ENCODE measurements around the gene SNX20.

The SNX20 gene

DNA sequence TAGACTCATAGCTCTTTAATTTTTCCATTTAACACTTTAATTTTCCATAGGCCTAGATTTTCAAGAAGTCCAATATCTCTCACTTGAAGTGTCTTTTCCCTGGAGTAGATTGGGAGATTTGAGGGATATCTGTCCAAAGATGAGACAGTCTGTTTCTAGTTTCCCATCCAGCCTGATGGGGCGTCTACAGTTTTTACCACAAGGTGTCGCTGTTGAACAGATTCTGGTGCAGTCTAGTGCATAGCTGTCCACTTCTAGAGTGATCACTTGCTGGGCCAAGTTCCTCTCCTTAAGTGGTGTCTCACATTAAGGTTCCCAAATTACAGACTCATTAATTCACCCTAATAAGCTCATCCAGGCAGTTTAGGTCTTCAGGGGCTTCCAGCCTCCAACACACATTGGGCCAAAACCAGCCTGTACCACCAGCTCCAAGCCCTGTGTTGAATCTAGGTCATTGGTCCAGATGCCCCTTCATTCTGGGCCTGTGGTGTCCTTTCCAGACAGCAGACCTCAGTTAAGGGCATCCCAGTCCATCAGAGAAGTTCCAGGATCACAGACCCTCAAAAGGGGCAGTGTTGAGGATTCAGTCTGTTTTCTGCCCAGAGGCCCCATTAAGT is 9.4 kb downstream of the SNX20 start:
- TF ChIP-seq POLR2AphosphoS5 (IDR thresholded peaks at IDR 0.05; ENCODE audit: low read depth, low read length), result no peak
- TF ChIP-seq, protein P1, sequence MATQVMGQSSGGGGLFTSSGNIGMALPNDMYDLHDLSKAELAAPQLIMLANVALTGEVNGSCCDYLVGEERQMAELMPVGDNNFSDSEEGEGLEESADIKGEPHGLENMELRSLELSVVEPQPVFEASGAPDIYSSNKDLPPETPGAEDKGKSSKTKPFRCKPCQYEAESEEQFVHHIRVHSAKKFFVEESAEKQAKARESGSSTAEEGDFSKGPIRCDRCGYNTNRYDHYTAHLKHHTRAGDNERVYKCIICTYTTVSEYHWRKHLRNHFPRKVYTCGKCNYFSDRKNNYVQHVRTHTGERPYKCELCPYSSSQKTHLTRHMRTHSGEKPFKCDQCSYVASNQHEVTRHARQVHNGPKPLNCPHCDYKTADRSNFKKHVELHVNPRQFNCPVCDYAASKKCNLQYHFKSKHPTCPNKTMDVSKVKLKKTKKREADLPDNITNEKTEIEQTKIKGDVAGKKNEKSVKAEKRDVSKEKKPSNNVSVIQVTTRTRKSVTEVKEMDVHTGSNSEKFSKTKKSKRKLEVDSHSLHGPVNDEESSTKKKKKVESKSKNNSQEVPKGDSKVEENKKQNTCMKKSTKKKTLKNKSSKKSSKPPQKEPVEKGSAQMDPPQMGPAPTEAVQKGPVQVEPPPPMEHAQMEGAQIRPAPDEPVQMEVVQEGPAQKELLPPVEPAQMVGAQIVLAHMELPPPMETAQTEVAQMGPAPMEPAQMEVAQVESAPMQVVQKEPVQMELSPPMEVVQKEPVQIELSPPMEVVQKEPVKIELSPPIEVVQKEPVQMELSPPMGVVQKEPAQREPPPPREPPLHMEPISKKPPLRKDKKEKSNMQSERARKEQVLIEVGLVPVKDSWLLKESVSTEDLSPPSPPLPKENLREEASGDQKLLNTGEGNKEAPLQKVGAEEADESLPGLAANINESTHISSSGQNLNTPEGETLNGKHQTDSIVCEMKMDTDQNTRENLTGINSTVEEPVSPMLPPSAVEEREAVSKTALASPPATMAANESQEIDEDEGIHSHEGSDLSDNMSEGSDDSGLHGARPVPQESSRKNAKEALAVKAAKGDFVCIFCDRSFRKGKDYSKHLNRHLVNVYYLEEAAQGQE (IDR thresholded peaks at IDR 0.05; ENCODE audit: insufficient read depth in 1 of 2, low read depth in 2 of 2, low read length in 2 of 2), result no peak
- TF ChIP-seq SIN3A (IDR thresholded peaks at IDR 0.05; ENCODE audit: borderline replicate concordance, insufficient read depth, low read length), result no peak
- no peak for TF ChIP-seq FOXP2 (optimal IDR thresholded peaks at IDR 0.05; ENCODE audit: borderline replicate concordance, extremely low read depth, extremely low read length, insufficient read depth)

DNA sequence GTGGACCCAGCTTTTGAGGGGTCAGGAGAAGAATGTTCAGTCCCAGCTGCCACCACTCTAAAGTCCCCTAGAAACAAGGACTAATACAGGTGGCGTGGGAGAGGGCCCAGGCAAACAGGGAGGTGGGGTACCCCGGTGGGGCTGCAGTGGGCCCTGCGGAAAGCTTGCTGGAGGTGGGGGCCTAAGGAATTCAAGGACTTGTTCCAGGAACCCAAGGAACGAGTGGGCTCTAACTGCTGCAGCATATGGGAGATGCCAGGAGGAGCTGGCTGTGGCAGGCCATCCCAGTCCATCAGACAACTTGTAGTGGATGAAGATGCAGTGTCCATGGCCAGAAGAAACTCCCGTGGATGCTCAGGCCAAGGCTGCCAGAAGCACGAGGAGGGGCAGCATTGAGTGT is 10.6 kb downstream of the SNX20 start:
- TF ChIP-seq, protein P1 (IDR thresholded peaks at IDR 0.05; ENCODE audit: insufficient read depth in 1 of 2, low read depth in 2 of 2, low read length in 2 of 2), result no peak
- TF ChIP-seq POLR2AphosphoS5 (IDR thresholded peaks at IDR 0.05; ENCODE audit: low read depth, low read length), result no peak
- TF ChIP-seq SIN3A (IDR thresholded peaks at IDR 0.05; ENCODE audit: borderline replicate concordance, insufficient read depth, low read length), result no peak
- TF ChIP-seq FOXP2 (optimal IDR thresholded peaks at IDR 0.05; ENCODE audit: borderline replicate concordance, extremely low read depth, extremely low read length, insufficient read depth), result no peak
- no peak for TF ChIP-seq TAF1 (IDR thresholded peaks at IDR 0.05; ENCODE audit: borderline replicate concordance, insufficient read depth, low read length)

DNA sequence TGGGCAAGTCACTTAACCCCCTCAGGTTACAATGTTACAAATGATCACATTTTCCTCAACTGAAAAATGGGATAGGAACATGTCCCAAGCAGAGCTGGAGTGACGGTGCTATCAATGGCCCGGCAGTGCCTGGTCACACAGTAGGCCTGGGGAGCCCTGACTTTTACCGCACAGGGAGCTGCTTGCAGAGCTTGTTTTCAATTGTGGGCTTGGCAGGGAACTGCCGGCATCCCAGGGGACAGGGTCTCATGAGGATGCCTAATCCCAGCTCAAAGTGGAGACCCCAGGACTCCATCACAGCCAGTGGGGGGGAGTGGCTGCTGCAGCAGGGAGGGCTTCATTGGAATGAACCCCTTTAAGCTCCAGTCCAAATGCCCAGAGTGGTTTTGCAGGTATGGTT is 11.4 kb downstream of the SNX20 start:
- TF ChIP-seq FOXP2 (optimal IDR thresholded peaks at IDR 0.05; ENCODE audit: borderline replicate concordance, extremely low read depth, extremely low read length, insufficient read depth) (no peak), TAF1 (IDR thresholded peaks at IDR 0.05; ENCODE audit: borderline replicate concordance, insufficient read depth, low read length) (no peak), SIN3A (IDR thresholded peaks at IDR 0.05; ENCODE audit: borderline replicate concordance, insufficient read depth, low read length) (no peak), POLR2AphosphoS5 (IDR thresholded peaks at IDR 0.05; ENCODE audit: low read depth, low read length) (no peak)
- TF ChIP-seq, protein P1 (IDR thresholded peaks at IDR 0.05; ENCODE audit: insufficient read depth in 1 of 2, low read depth in 2 of 2, low read length in 2 of 2), result no peak

DNA sequence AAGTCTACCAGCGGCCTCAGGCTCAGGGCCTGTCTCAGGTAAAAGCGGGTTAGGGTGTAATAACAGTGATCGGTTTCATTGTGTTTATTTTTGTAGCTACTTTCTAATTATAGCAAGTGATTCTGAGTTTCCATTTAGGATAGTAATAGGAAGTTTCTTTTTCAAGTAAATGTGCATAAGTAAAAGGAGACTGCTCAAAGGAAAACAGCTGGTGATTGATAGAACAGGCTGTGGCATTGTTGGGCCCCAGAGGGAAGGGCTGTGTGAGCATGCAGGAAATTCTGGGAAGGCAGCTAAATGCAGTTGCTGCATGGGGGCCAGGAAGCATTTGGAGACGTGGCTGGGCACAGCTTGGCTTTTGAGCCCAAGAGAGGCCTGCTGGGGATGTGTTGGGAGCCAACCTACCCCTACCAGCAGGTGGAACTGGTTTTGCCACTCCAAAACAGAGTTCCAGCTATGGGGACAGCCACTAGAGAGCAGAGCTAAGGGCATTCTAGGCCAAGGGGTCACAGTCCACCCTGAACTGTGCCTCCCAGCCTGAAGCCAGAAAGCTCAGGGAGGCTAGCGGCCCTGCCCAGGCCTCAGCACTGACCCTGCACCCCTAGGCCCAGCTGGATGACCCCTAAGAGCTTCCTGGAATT is 12.6 kb downstream of the SNX20 start:
- TF ChIP-seq SIN3A (IDR thresholded peaks at IDR 0.05; ENCODE audit: borderline replicate concordance, insufficient read depth, low read length), result no peak

DNA sequence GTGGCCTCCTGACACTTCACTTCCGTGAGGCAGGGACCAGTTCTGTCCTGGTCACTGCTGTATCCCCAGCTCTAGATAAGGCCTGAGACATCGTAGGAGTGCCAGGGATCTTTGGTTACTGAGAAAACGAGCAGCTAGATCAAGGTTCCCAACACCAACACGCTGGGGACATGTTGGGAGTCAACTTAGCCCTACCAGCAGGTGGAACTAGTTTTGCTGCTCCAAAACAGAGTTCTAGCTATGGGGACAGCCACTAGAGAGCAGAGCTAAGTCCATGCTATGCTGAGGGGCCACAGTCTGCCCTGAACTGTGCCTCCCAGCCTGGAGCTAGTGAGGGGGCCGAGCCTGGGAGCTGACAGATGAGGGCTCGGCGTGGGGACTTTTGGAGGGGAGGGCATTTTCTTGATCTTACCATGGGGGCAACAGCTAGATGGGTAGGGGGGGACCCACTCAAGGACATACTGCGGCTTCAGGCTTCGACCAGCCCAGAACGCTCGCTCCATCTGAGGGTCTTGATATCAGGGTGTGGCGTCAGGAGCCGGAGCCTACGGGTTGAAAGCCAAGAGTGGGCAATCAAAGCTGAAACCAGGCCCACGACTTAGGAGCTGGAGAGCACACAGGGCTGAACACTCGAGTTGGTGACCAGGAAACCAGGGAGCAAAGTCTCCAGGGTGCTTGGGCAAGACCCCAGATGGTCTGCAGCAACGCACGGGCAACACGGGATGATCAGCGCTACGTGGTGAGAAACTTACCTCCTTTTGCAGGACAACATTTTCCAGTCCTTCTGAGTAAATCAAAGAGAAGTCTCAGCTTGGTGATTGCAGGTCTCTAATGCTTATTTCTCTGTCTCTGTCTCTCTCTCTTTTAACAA is 13.4 kb downstream of the SNX20 start:
- TF ChIP-seq POLR2AphosphoS5 (IDR thresholded peaks at IDR 0.05; ENCODE audit: low read depth, low read length) (no peak), SIN3A (IDR thresholded peaks at IDR 0.05; ENCODE audit: borderline replicate concordance, insufficient read depth, low read length) (no peak), TAF1 (IDR thresholded peaks at IDR 0.05; ENCODE audit: borderline replicate concordance, insufficient read depth, low read length) (no peak), FOXP2 (optimal IDR thresholded peaks at IDR 0.05; ENCODE audit: borderline replicate concordance, extremely low read depth, extremely low read length, insufficient read depth) (no peak)
- TF ChIP-seq, protein P1 (IDR thresholded peaks at IDR 0.05; ENCODE audit: insufficient read depth in 1 of 2, low read depth in 2 of 2, low read length in 2 of 2), result no peak

All from PFSK-1 (cell line).